GM04504 (cell line): ENCODE measurements around the gene RD3L.

ENCODE experiments used
- DNase-seq: peaks from one replicate; pipeline ENCODE4 v3.0.0-alpha.2; 2012; ENCODE audit warnings: low read depth

Gene RD3L

GRCh38 chr14:103941973-103942736 lies at the start of gene RD3L:
RD3L (minus strand) TSS chr14:103942529; CDS start chr14:103941695, 834 bp downstream.
- DNase-seq: no peak

- no peak for DNase-seq
Observed at GRCh38 chr14:103989964-103990363, 47.6 kb upstream of the RD3L start.

GRCh38 chr14:103989034-103989433 lies 46.7 kb upstream of the RD3L start:
- DNase-seq: no peak

GRCh38 chr14:103984196-103984595 lies 41.9 kb upstream of the RD3L start:
- no peak for DNase-seq

DNA sequence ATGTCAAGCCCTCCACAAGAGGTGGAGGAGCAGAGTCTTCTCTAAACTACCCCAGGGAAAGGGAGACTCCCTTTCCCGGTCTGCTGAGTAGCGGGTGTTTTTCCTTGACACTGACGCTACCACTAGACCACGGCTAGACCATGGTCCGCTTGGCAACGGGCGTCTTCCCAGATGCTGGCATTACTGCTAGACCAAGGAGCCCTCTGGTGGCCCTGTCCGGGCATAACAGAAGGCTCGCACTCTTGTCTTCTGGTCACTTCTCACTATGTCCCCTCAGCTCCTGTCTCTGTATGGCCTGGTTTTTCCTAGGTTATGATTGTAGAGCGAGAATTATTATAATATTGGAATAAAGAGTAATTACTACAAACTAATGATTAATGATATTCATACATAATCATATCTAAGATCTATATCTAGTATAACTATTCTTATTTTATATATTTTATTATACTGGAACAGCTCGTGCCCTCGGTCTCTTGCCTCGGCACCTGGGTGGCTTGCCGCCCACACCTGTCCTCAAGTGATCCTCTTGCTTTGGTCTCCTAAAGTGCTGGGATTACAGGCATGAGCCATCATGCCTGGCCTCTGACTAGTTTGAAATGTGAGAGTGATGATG lies 38.4 kb upstream of the RD3L start:
- DNase-seq: peak; percentile 6

- DNase-seq: no peak
Observed at GRCh38 chr14:103974575-103974974, 32.2 kb upstream of the RD3L start.

GRCh38 chr14:103973354-103973753 lies 31.0 kb upstream of the RD3L start:
- DNase-seq: no peak

- no peak for DNase-seq
Observed at GRCh38 chr14:103969961-103970360, 27.6 kb upstream of the RD3L start.

DNA sequence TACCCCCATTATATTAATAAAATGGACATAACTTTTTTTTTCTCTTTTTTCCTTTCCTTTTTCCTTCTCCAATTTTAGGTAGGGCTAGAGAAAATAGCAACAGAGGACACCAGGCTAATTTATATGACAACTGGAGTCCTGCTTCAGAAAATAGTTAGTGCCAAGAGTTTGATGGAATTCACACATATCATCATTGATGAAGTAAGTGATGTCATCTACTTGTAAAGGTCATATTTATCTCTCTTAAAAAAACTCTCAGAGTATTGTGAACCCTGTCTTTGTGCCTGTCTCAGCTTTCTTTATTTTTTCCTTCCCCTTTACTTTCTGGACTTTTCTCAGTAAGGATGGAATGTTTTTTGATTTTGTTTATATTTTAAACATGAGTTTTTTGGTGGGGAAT lies 24.3 kb upstream of the RD3L start:
- no peak for DNase-seq

GRCh38 chr14:103961928-103962578 lies 19.7 kb upstream of the RD3L start:
- DNase-seq: no peak

GRCh38 chr14:103960457-103961055 lies 18.2 kb upstream of the RD3L start:
- DNase-seq: no peak

DNA sequence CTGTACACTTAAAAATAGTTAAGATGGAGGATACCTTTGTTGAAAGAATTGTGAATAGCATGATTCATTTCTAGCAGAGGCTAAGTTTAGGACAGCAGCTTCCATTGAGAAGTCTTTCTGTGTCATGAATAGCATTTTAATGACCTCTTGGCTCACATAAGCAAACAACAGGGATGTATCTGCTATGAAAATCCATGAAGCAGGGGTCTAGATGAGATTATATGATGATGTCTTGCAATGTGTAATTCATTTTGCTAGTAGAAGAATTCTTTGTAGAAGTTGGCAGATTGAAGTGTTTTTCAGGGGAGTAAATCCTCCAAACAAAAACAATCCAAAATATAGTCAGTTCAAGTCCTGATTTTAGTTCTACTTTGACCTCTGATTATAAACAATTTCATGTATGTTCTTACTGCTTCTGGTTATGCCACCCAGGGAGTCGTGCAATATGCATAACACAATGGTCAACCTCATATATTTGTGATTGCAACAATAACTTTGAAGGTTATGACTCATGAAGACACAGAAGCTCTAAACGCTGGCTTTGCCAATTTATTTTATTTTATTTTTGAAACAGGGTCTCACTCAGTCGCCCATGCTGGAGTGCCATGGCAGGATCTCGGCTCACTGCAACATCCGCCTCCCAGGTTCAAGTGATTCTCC lies 6.9 kb upstream of the RD3L start:
- no peak for DNase-seq

DNA sequence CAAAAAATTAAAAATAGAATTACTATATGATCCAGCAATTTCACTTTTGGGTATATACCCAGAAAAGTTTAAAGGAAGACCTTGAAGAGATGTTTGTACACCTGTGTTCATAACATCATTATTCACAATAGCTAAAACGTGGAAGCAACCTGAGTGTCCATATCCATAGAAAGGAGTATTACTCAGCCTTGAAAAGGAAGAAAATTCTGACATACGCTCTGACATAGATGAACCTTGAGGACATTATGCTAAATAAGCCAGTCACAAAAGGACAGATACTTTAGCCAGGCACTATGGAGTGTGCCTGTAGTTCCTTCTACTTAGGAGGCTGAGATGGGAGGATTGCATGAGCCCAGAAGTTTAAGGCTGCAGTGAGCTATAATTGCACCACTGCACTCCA lies 6.1 kb upstream of the RD3L start:
- DNase-seq: no peak

DNA sequence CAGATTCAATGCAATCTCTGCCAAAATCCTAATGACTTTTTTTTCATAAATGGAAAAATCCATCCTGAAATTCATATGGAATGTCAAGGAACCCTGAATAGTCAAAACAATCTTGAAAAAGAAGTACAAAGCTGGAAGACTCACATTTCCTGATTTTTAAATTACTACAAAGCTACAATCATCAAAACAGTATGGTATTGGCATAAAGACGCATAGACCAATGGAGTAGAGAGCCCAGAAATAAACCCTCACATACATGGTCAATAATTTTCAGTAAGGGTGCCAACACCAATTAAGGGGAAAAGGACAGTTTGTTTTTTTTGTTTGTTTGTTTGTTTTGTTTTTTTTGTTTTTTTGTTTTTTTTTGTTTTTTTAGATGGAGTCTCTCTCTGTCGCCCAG lies 4.6 kb upstream of the RD3L start:
- no peak for DNase-seq

DNA sequence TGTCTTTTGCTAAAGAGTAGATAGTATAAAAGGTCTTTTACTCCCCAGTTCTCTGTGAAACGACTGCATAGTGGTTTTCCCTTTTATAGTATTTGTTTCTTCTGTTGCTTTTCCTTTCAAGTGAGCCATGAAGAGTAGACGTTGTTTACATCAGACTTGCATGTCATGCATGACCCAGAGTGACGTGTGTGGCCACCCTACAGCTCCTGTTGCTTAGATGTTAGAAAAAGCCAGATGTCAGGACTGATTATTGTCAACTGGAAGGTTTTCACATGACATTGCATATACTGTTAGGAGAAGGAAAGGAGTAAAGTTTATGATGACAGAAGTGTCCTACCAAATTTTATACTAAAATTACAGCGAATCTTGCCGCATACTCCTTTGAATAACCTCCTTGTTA lies 1.3 kb upstream of the RD3L start:
- DNase-seq: no peak

GRCh38 chr14:103941462-103941861 lies 867 bp downstream of the RD3L start:
- DNase-seq: no peak

- DNase-seq: no peak
Observed at GRCh38 chr14:103935102-103935501, 7.2 kb downstream of the RD3L start.

DNA sequence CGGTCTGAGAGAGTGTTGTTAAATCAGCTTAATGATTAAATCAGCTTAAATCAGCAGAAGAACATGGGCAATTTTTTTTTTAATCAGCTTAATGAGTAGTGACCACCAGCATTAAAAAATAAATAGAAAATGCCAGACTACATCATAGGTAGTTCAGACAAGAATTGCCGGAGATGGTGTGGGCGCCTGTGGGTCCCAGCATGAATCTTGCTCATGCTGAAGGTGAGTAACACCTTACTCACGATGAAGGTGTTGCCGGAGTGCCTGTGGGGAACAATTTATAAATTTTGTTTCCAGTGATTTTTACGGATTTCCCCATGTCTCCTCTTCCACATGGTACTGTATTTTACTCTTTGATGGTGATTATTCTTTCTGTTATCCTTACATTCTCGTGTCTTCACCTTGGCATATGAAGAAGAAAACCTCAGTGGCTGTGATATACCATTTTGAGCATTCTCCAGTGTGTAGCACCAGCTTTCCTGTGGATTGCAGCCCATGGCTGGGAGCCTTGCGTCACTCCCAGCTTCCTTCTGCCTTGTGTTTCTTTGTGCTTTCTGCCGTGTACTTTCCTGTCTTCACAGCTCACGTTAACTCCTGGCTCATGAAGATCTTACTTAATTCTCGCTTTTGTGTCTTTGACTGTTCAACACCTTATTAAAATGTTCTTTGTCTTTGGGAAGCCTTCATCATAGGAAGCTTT lies 9.4 kb downstream of the RD3L start:
- DNase-seq: no peak

GRCh38 chr14:103931422-103931821 lies 10.9 kb downstream of the RD3L start:
- DNase-seq: no peak

- no peak for DNase-seq
Observed at GRCh38 chr14:103930051-103930604, 12.2 kb downstream of the RD3L start.
